SU-DHL-6 (cell line): ENCODE measurements around the gene UNC13C.

ENCODE experiments used
- H2AFZ ChIP-seq: fragments of 200-600 bp; sonication (generic); 2 replicates; pipeline ENCODE4 v1.6.1; 2014; ENCODE audit warnings: low read depth, mild to moderate bottlenecking, moderate library complexity, mixed read lengths, antibody characterized with exemption, low read length; ENCODE audit not compliant: severe bottlenecking
- H3F3A ChIP-seq: fragments of 200-600 bp; shearing (Covaris generic); 2 replicates; pipeline ENCODE4 v1.6.0; 2016; ENCODE audit warnings: antibody characterized with exemption, mild to moderate bottlenecking; ENCODE audit not compliant: insufficient read depth
- H3K27ac ChIP-seq: fragments of 200-600 bp; sonication (generic); 2 replicates; pipeline ENCODE4 v1.5.1; 2016; ENCODE audit warnings: low read depth, mild to moderate bottlenecking, low read length, moderate library complexity, mixed read lengths
- H3K27me3 ChIP-seq: fragments of 200-600 bp; sonication (generic), shearing (Covaris generic); 2 replicates; pipeline ENCODE4 v1.6.0; 2014; ENCODE audit warnings: mild to moderate bottlenecking, low read length
- H3K36me3 ChIP-seq: fragments of 200-600 bp; sonication (generic); 2 replicates; pipeline ENCODE4 v1.6.1; 2014; ENCODE audit warnings: mild to moderate bottlenecking, low read length, mixed read lengths
- H3K4me2 ChIP-seq: fragments of 300-600, 200-600 bp; shearing (Covaris generic), sonication (generic); 2 replicates; pipeline ENCODE4 v1.6.0; 2014; ENCODE audit warnings: low read length, low read depth, mild to moderate bottlenecking; ENCODE audit not compliant: poor library complexity, severe bottlenecking
- H3K4me3 ChIP-seq: fragments of 200-600 bp; sonication (generic); 2 replicates; pipeline ENCODE4 v1.5.1; 2014; ENCODE audit warnings: antibody characterized with exemption, low read length, mild to moderate bottlenecking, mixed read lengths; ENCODE audit not compliant: insufficient read depth, poor library complexity, severe bottlenecking
- H3K79me2 ChIP-seq: fragments of 200-600 bp; sonication (generic); 2 replicates; pipeline ENCODE4 v1.6.1; 2014; ENCODE audit warnings: mild to moderate bottlenecking, low read length, moderate library complexity; ENCODE audit not compliant: insufficient read depth
- H3K9ac ChIP-seq: fragments of 200-600 bp; sonication (generic); 2 replicates; pipeline ENCODE4 v1.7.0; 2014; ENCODE audit warnings: mild to moderate bottlenecking, low read length
- H3K9me2 ChIP-seq: fragments of 200-600 bp; sonication (generic); replicated peaks from 2 replicates; pipeline ENCODE4 v1.6.1; 2014; ENCODE audit warnings: low read length; ENCODE audit not compliant: insufficient read depth
- H3K9me3 ChIP-seq: fragments of 200-600 bp; sonication (generic); 2 replicates; pipeline ENCODE4 v1.6.1; 2014; ENCODE audit warnings: low read length, mixed read lengths; ENCODE audit not compliant: insufficient read depth
- H4K20me1 ChIP-seq: fragments of 200-600 bp; sonication (generic); 2 replicates; pipeline ENCODE4 v1.6.1; 2014; ENCODE audit warnings: low read depth, mild to moderate bottlenecking, antibody characterized with exemption, low read length, moderate library complexity, mixed read lengths
- EZH2phosphoT487 ChIP-seq: fragments of 200-600 bp; sonication (generic), shearing (Covaris generic); conservative IDR thresholded peaks from 2 replicates; pipeline ENCODE4 v1.6.1; 2018; ENCODE audit warnings: mild to moderate bottlenecking, antibody characterized with exemption, low read length, moderate library complexity, mixed read lengths
- TF ChIP-seq, protein P1 (sequence below): fragments of 200-600 bp; sonication (generic); IDR thresholded peaks from one replicate; pipeline ENCODE4 v1.5.1; 2017; ENCODE audit warnings: antibody characterized with exemption, mild to moderate bottlenecking, low read length, moderate library complexity; ENCODE audit not compliant: insufficient read depth, poor library complexity, severe bottlenecking

UNC13C gene

DNA sequence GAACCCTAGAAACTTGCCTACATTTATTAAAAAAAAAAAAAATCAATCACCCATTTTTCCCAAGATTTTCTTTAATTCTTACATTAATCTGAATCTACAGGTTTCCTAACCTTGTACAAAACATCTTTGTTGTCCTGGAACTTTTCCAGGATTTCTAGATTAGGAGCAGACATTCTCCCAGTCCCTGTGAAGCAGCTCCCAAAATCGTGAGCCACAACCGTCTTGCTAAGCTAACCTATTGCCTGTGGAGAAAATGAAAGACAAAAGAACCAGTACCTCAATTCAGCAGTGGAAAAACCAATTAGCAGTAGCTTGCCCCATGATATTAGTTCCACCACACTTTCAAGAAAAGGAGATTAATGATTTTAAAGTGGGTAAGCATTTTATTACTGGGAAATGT, 522.1 kb downstream of the UNC13C start:
- no peaks in the 10 kb centered on the region for H3F3A ChIP-seq
- no peak overlapping the region for H3K4me2 ChIP-seq
- no peaks in the 10 kb centered on the region for H3K9me3 ChIP-seq
- no peaks in the 10 kb centered on the region for H3K27me3 ChIP-seq
- TF ChIP-seq, protein P1, sequence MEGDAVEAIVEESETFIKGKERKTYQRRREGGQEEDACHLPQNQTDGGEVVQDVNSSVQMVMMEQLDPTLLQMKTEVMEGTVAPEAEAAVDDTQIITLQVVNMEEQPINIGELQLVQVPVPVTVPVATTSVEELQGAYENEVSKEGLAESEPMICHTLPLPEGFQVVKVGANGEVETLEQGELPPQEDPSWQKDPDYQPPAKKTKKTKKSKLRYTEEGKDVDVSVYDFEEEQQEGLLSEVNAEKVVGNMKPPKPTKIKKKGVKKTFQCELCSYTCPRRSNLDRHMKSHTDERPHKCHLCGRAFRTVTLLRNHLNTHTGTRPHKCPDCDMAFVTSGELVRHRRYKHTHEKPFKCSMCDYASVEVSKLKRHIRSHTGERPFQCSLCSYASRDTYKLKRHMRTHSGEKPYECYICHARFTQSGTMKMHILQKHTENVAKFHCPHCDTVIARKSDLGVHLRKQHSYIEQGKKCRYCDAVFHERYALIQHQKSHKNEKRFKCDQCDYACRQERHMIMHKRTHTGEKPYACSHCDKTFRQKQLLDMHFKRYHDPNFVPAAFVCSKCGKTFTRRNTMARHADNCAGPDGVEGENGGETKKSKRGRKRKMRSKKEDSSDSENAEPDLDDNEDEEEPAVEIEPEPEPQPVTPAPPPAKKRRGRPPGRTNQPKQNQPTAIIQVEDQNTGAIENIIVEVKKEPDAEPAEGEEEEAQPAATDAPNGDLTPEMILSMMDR: no peak
- no peak for TF ChIP-seq EZH2phosphoT487
- no peak overlapping the region for H3K27ac ChIP-seq
- H3K79me2 ChIP-seq: no peaks in the 10 kb centered on the region
- H3K9me2 ChIP-seq: no peaks in the 10 kb centered on the region
- no peaks in the 10 kb centered on the region for H3K36me3 ChIP-seq
- no peak overlapping the region for H2AFZ ChIP-seq
- H4K20me1 ChIP-seq: no peaks in the 10 kb centered on the region
- H3K4me3 ChIP-seq: no peak overlapping the region
- H3K9ac ChIP-seq: no peak overlapping the region

DNA sequence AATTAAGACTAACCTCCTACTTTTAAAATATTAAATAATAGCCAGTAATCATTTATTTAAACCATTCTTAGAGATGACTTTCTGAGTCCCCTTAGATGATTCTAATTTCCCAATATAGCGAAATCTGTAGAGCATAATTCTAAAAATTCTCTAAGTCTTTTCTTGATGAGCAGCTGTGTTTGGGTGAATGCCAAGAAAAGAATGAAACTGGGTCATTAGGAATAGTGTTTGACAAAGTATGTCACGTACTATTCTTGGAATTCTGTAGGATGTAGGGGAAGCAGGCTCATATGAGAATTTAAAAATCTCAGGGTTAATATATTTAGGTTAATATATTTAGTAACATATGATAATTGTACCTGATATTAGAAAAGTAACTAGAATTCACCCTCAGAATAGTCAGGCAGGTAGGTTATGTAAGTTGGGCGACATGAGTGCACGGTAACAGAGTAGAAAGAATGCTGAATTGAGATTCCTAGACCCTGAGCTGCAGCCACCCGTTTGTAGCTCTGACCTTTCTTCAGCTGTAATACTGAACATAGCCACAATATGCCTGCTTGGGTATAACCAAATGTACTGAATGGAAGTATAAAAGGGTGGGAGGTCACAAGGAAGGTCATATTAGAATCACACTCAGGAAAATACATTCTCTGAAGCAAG, 524.3 kb downstream of the UNC13C start:
- no peak overlapping the region for H2AFZ ChIP-seq
- no peaks in the 10 kb centered on the region for H3K36me3 ChIP-seq
- H3K9me2 ChIP-seq: no peaks in the 10 kb centered on the region
- no peaks in the 10 kb centered on the region for H3K79me2 ChIP-seq
- H4K20me1 ChIP-seq: no peaks in the 10 kb centered on the region
- no peak overlapping the region for H3K4me3 ChIP-seq
- H3K4me2 ChIP-seq: no peak overlapping the region
- no peaks in the 10 kb centered on the region for H3K27me3 ChIP-seq
- no peaks in the 10 kb centered on the region for H3K9me3 ChIP-seq
- TF ChIP-seq EZH2phosphoT487: no peak
- TF ChIP-seq, protein P1: no peak
- H3K9ac ChIP-seq: no peak overlapping the region
- H3F3A ChIP-seq: no peaks in the 10 kb centered on the region
- no peak overlapping the region for H3K27ac ChIP-seq

DNA sequence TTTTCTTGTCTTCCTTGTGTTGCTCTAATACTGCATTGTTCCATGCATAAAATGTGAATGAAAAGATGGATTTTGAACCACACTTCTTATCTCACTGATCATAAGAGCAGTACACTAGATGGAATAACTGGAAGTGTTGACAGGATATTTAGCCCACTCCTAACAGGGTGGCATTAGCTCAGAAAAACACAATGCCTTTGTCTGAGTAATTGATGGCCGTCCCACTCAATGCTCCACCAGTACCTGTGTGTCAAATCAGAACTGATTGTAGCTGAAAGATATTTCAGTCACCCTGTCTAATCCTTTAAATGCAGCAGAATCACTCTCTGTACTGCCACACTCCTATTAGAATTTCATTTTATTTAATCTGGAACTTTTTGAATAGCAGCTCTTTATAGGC, 526.5 kb downstream of the UNC13C start:
- no peaks in the 10 kb centered on the region for H3K36me3 ChIP-seq

More for the DNA sequence above, 526.5 kb downstream of the UNC13C start:
- H3K4me3 ChIP-seq: no peak overlapping the region
- TF ChIP-seq EZH2phosphoT487: no peak
- TF ChIP-seq, protein P1: no peak
- no peak overlapping the region for H3K9ac ChIP-seq
- H2AFZ ChIP-seq: no peak overlapping the region
- H4K20me1 ChIP-seq: no peaks in the 10 kb centered on the region
- no peaks in the 10 kb centered on the region for H3K79me2 ChIP-seq
- no peaks in the 10 kb centered on the region for H3K27me3 ChIP-seq
- no peaks in the 10 kb centered on the region for H3F3A ChIP-seq
- H3K4me2 ChIP-seq: no peak overlapping the region
- H3K9me3 ChIP-seq: no peaks in the 10 kb centered on the region
- no peak overlapping the region for H3K27ac ChIP-seq
- no peaks in the 10 kb centered on the region for H3K9me2 ChIP-seq
